DMS114 treated with DMSO at 0.1 percent for 48 hours (cell line): ENCODE results near the gene KLRC3.
"Not testable (repeated sequence)": the region's sequence is repeated elsewhere in the genome, so short reads cannot be mapped to it uniquely, and the experiment has no call there.

Experiments used
- DNase-seq: peaks from one replicate; lab custom pipeline; 2025; ENCODE audit not compliant: unreplicated experiment; lab: John Stamatoyannopoulos, UW

Gene KLRC3

DNA sequence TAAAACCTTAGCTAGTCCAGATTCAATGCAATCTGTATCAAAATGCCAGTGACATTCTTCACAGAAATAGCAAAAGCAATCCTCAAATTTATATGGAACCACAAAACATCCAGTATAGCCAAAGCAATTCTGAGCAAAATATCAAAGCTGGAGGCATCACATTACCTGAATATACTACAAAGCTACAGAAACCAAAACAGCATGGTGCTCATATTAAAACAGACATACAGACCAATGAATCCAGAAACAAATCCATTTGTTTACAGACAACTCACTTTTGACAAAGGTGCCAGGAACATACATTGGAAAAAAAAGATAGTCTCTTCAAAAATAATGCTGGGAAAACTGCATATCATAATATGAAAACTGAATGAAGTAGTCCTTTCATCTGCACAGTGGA lies 15.6 kb downstream of the KLRC3 start:
- DNase-seq: no peak

DNA sequence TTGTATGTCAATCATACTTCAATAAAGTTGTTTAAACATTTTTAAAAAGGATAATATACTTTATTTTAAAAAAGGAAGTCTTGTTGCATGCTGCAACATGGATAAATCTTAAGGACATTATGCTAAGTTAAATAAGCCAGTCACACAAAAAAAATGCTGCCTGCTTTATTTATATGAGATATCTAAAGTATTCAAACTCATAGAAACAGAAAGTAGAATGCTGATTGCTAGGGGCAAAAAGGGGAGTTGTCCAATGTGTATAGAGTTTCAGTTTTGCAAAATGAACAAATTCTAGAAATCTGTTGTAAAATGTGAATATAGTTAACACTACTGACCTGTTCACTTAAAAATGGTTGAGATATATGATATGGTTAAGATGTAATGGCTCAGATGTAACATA lies 19.6 kb downstream of the KLRC3 start:
- no peak for DNase-seq

DNA sequence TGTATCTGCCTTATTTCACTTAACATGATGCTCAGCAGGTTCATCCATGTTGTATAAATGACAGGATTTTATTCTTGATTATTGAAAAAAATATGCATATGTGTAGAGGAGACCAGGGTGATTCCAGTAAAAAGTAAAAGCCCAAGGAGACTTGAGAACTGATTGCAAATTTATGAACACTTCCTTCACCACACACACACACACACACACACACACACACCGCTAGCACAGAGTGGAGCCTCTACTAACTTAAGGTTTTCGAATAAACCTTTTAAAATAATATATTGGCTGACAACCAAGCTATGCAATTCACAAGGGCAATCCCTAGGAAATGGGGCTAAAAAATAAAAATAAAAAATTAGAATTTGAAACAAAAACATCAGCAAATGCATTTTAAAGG lies 22.2 kb downstream of the KLRC3 start:
- DNase-seq: no peak

DNA sequence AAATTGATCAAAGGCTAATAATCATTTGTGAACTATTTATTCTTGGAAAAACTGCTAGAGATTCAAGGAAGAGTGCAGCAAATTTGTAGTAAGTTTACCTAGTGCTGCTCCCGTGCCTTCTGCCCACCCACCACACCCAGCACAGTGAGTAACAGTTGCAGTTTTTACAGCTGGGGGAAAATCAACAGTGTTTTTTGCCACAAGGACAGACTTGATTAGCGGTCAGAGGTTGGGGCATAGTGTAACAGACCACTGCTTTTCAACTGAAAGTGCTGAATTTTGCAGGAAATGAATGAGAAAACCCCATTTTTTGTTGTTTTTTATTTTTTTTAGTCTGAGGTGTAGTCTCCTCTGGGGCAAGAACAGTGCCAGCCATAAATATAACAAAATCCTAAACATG lies 23.1 kb downstream of the KLRC3 start:
- DNase-seq: no peak

DNA sequence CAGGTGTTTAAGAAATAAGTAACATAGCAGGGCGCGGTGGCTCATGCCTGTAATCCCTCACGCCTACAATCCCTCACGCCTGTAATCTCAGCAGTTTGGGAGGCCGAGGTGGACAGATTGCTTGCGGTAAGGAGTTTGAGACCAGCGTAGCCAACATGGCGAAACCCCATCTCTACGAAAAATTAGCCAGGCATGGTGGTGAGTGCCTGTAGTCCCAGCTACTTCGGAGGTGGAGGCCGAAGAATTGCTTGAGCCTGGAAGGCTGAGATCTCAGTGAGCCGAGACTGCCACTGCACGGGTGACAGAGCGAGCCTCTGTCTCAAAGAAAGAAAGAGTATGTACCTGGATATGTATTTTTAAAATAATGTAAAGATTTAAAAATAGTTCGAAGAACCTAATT lies 24.2 kb downstream of the KLRC3 start:
- not testable (repeated sequence) for DNase-seq

DNA sequence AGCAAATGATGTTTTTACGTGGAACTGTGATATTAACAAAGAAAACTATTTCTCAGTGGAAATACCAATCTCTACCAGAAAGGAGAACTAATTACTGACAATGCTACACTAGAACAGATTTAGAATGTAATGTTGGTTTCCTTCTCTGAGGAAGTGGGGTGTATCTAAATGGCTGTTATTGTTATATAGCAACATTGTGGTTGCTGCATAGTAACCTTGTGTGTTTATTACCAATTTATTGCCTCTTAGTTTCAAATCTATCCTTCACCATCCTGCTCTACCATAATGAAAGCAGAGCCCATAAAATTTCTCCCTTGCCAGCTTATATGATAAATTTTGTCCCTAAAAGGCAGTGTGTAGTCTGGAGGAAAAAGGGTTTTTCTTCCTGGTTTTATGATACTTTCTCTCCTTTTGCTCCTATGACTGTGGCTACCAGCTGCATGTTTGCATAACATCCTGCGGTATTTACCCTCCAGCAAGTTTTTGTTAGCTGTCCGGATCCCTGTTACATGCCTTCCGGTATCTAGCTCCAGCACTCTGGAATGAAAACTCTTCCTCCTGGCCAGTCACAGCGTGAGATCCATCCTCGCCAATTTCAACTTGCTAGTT lies 24.9 kb downstream of the KLRC3 start:
- DNase-seq: no peak

DNA sequence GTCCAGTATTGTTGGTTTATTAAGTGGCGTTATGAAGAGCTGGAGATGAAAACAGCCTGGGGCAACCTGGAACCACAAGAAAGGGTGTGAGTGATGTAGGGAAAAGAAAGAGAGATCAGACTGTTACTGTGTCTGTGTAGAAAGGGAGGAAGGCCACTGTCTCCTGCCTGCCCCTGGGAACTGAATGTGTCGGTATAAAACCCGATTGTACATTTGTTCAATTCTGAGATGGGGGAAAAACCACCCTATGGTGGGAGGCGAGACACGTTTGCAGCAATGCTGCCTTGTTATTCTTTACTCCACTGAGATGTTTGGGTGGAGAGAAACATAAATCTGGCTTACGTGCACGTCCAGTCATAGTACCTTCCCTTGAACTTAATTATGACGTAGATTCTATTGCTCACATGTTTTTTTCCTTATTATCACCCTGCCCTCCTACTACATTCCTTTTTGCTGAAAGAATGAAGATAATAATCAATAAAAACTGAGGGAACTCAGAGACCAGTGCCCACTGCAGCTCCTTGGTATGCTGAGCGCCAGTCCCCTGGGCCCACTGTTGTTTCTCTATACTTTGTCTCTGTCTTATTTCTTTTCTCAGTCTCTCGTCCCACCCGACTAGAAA lies 25.8 kb downstream of the KLRC3 start:
- not testable (repeated sequence) for DNase-seq

DNA sequence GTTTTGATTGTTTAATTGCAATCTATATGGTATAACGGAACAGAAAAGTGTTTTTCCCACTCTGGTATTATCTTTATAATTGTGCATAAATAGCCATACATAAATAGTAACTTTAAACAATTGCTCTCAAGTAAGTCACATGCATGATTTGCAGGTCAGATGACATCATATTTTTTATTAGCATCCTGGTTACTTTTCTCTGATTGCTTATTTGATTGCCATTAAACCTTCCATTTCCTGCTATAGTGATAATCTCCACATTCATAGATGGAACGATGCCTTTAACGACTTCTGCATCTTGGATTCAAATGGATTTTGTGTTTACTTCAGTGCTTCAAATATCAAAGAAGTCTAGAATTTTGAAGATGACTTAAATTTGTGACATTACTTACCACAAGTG lies 27.1 kb downstream of the KLRC3 start:
- DNase-seq: no peak

DNA sequence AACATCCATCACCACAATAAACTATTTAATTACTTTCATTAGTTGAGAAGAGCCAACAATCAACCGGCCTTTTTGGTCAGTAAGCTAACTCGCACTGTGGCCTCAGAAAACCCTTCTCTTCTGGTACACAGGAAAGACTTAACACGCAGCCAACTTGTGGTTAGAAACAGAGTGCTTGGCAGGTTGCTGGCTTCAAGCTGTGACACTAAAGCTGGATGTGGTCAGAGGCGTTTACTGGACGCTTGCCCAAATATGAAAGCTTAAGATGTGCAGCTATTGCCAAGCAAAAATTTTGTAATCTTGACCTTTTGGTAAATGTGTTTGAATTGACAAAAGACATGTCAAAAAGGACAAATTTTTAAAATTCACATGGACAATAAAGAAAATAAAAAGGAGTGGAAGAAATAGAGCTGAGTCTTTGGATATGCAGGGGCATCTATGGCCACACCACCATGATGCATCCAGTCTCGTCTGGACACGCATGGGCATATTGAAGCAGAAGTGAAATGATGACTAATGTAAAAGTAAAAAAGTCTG lies 27.9 kb downstream of the KLRC3 start:
- DNase-seq: no peak

DNA sequence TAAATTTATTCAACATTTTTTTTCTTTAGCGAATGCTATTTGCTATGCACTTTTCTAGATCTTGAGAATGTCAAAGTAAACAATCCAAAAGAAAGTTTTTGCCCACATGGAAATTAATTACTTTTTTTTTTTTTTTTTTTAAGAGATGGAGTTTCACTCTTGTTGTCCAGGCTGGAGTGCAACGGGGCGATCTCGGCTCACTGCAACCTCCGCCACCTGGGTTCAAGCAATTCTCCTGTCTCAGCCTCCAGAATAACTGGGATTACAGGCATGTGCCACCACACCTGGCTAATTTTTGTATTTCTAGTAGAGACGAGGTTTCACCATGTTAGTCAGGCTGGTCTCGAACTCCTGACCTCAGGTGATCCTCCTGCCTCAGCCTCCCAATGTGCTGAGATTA lies 29.4 kb downstream of the KLRC3 start:
- not testable (repeated sequence) for DNase-seq

DNA sequence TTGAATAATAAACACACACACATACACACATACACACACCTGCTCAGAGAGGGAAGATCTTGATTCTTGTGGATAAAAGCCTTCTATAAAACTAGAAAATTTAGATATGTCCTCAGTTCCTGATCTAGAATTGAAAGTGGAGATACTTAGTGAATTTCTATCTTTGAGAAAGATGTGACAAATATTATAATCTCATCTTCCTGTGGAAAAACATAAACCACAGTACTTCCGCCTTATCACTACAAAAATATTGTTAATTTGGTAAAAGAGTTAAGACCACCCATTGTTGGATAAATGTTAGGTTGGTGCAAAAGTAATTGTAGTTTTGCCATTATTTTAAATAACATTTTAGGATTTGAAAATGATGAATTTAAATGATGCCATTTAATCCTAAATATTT lies 30.5 kb downstream of the KLRC3 start, which contains the start of gene KLRK1:
TSS of gene KLRK1 (minus strand) at position 138 of the 400 bp plus-strand sequence. CDS start 1,231 bp downstream, outside the sequence.
- no peak for DNase-seq

DNA sequence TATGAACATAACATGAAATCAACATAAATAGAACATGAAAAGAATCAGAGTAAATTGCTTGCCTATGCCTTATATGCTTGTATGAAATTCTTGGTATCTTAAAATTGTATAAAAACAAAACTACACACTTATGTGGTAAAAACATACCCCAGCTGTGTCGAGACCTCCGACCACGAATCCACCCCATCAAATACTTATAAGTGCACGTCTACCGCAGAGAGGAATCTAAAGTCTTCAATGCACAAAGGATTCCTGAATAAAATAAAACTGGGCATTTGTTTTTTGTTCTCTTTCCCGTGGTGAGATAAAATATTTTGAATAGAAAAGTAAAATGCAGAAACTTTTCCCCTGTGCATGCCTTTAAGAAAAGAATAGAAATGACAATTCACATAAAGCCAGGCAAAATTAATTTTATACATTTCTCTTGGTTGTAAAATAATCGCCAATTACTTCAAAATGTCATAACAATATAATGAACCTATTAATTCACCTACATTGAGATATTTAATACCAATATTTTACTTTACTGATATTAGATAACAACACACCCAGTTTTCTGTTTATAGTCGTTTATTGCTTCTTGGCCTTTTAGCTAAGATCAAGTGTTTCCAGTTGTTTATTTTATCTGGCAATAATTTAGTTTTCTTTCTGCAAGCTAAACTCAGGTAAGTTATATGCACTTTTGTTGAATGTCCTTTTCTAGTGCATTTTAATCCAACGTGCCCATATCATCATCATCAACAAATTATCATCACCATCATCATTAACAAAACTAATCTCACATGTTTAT lies 31.6 kb downstream of the KLRC3 start:
- no peak for DNase-seq

DNA sequence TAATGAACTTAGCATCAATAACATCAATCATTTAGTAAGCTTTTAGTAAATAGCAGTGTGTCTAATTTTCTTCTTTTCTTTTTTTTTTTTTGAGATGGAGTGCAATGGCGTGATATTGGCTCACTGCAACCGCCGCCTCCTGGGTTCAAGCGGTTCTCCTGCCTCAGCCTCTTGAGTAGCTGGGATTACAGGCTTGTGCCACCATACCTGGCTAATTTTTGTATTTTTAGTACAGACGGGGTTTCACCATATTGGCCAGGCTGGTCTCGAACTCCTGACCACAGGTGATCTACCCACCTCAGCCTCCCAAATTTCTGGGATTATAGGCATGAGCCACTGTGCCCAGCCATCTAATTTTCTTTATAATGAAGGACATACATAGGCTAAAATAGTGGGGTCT lies 32.9 kb downstream of the KLRC3 start:
- not testable (repeated sequence) for DNase-seq

DNA sequence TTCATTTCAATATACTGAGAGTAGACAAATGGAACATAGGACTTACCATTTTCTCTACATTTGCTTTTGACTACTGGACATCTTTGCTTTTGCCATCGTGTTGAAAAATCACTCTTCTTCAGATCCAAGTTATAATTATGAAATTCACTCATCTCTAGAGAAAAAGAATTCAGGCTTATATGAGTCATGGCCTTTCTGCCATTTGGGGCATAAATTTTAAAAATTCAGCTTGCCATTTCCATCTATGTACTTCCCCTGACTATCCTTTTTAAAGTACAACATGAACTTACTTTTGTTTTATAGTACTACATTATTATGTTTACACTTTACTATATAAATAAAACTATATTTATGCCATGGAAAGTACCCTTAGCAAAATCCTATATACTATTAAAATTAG lies 33.5 kb downstream of the KLRC3 start:
- DNase-seq: no peak

DNA sequence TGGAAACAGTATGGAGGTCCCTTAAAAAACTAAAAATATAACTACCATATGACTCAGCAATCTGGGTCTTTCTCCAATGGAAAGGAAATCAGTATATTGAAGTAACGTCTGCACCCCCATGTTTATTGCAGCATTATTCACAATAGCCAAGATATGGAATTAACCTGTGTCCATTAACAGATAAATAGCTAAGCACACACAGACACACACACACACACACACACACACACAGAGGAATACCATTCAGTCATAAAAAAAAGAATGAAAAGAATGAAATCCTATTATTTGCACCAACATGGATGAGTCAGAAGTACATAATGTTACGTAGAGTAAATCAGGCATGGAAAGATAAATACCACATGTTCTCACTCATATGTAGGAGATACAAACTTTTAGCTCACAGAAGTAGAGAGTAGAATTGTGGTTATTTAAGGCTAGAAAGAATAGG lies 35.2 kb downstream of the KLRC3 start:
- DNase-seq: no peak

DNA sequence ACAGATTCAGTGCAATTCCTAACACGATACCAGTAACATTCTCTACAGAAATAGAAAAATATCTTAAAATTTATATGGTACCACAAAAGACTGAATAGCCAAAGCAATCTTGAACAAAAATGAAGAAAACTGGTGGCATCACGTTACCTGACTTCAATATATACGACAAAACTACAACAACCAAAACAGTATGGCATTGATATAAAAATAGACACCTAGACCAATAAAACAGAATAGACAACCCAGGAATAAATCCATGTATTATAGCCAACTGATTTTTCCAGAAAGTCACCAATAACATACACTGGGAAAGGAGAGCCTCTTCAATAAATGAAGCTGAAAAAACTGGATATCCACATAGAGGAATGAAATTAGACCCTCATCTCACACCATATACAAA lies 36.2 kb downstream of the KLRC3 start:
- DNase-seq: no peak

DNA sequence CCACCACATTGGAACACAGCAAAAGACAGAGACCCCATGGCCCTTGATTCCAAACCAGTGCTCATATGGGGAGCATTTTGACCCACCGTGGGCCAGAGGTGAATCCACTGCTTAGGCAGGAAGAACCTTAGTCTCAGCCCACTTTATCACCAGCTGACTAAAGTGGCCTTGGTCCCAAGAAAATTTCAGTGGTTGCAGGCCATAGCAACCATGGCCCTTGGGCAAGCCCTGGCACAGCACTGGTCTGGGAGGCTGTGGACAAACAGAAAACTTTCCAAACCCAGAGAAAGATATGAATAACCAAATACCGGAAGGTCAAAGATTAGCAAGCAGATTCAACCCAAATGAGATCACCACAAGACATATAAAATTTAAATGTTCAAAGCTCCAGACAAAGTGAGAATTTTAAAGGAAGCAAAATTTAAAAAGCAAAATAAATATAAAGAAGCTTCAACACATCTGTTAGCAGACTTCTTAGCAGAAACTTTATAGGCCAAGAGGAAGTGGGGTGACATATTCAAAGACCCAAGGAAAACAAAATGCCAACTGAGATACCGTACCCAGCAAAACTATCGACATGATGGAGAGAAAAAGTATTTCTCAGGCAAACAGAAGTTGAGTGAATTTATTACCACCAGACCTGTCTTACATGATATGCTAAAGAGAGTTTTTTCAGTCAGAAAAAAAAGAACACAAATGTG lies 38.3 kb downstream of the KLRC3 start:
- no peak for DNase-seq

DNA sequence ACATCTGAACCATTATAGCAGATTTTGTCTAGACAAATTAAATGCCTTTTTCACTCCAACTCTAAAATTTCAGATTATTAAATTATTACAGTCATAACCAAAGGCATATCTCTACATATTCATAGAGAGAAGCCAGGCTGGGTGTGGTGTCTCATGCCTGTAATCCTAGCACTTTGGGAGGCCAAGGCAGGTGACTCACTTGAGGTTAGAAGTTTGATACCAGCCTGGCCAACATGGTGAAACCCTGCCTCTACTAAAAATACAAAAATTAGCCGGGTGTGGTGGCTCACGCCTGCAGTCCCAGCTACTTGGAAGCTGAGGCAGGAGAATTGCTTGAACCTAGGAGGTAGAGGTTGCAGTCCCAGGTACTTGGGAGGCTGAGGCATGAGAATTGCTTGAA lies 41.7 kb downstream of the KLRC3 start:
- not testable (repeated sequence) for DNase-seq

DNA sequence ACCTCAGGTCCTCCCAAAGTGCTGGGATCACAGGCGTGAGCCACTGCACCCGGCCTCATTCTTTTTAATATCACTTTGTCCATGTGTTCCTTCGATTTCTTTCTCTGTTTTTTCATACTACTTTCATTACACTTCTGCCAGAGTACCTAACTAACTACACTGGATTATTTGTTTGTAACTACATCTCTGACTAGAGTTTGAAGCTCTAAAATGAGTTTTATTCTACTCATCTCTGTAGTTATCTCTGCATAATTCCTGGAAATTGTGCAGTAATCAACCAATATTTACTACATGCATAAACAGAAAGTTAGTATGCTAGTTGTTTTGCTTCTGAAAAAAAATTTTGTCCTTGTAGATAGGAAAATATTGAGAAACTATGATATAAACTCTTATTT lies 45.8 kb downstream of the KLRC3 start:
- no peak for DNase-seq

DNA sequence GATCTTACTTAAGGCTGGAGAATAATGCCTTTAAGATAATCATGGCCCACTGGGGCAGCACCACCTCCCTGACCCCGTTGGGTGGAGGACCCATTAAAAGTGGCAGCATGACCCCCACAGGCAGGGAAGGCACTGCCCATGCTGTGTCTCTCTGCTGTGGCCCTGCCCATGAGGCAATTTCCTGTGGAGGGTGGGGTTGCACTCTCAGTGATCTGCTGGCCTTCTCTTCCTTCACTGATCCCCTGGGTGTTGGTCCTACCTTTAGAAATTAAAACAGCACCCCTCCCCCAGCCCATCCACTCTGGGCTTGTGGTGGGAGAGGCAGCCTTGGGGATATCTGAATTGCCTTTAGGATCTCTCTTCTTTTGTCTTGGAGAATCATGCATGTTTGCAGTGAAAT lies 47.8 kb downstream of the KLRC3 start:
- DNase-seq: no peak

DNA sequence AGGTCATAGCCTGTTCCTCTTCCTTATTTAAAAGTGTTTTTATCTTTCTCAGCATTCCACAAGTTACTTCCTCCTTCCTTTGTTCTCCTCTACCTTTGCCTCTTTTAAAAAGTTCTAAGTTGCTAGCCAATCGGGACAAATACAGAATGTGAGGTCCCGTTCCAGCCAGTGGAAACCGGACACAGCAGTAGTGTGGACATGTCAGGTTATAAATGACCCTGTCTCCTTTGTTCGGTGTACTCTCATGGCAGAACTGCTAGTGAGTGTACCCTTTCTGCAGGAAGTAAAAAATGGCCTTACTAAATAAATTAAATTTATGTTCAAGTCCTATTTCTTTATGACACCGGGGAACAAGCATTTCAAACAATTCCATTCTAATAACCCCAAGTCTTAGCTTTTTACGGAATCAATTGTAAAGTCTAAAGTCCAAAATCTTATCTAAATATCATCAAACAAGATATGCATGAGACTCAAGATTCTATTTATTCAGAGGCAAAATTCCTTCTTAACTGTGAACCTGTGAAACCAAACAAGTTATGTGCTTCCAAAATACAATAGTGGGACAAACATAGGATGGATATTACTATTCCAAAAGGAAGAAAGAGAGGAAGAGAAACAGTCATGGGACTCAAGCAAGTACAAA lies 48.4 kb downstream of the KLRC3 start:
- not testable (repeated sequence) for DNase-seq
